Erythroblast (primary cell): Measurements from ENCODE around the gene GATAD2B.

Experiments
- GATA1 ChIP-seq: IDR thresholded peaks from 2 replicates; pipeline ENCODE4 v1.6.1; 2011; ENCODE audit warnings: low read depth, mild to moderate bottlenecking, control low read depth, low read length, moderate library complexity
- POLR2A ChIP-seq: IDR thresholded peaks from 2 replicates; pipeline ENCODE4 v1.6.1; 2011; ENCODE audit warnings: mild to moderate bottlenecking, low read length

DNA sequence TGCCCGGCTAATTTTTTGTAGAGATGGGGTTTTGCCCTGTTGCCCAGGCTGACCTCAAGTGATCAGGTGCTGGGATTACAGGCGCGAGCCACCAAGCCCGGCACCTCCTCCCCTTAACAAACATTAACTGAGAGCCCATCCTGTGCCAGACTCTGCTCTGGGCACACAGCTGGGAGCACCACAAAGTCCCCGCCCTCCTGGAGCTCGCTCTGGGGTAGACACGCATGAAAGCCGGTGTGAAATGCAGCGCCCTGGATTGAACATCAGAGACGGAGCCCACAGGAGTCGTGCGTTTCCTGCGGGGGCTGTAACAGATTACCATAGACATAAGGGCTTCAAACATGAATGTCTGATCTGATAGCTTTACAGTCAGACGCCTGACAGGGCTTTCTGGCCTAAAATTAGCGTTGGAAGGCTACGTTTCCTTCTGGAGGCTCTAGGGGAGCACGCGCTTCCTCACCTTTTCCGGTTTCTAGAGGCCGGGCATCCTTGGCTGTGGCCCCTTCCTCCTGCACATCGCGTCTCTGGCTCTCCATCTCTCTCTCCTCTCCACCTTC lies 133.2 kb downstream of the GATAD2B start:
- TF ChIP-seq POLR2A (no peak), GATA1 (no peak)
